AG09309 (cell line): ENCODE results near the gene TRIM10.
A peak's percentile ranks its signal among the peaks of the same experiment; 100 is the strongest.

Experiments used
- DNase-seq: peaks from one replicate; pipeline ENCODE4 v3.0.0-alpha.2; 2010; ENCODE audit warnings: low read depth
- H3K4me3 ChIP-seq: 2 replicates; pipeline ENCODE4 v1.5.1; 2011; ENCODE audit warnings: mild to moderate bottlenecking, low read depth, low read length, moderate library complexity; ENCODE audit not compliant: control insufficient read depth
- TF ChIP-seq, protein P1 (sequence below): IDR thresholded peaks from 2 replicates; pipeline ENCODE4 v1.5.1; 2011; ENCODE audit warnings: mild to moderate bottlenecking, low read depth, low read length, inconsistent platforms; ENCODE audit not compliant: insufficient read depth, control insufficient read depth; ENCODE audit errors: missing control alignments

TRIM10 gene

DNA sequence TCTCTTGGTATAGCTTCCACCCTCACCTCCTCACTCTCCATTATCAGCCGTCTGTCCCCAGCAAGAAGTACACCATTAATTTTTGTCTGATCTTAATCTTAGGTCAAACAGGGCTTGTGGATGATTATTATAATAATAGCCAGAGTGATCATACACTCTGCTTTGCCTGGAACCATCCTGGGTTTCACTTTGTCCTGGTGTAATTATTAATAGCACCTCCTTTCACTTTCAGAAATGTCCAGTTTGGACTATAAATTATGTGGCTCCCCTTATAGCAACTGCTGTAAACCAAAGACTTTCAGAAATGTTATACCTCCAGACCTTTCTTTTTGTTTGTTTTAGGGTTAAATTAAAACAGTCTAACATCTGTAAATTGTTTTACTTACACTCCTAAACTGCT is 47.2 kb downstream of the TRIM10 start:
- TF ChIP-seq, protein P1, sequence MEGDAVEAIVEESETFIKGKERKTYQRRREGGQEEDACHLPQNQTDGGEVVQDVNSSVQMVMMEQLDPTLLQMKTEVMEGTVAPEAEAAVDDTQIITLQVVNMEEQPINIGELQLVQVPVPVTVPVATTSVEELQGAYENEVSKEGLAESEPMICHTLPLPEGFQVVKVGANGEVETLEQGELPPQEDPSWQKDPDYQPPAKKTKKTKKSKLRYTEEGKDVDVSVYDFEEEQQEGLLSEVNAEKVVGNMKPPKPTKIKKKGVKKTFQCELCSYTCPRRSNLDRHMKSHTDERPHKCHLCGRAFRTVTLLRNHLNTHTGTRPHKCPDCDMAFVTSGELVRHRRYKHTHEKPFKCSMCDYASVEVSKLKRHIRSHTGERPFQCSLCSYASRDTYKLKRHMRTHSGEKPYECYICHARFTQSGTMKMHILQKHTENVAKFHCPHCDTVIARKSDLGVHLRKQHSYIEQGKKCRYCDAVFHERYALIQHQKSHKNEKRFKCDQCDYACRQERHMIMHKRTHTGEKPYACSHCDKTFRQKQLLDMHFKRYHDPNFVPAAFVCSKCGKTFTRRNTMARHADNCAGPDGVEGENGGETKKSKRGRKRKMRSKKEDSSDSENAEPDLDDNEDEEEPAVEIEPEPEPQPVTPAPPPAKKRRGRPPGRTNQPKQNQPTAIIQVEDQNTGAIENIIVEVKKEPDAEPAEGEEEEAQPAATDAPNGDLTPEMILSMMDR, result no peak
- no peak overlapping the region for H3K4me3 ChIP-seq
- DNase-seq, result no peak

DNA sequence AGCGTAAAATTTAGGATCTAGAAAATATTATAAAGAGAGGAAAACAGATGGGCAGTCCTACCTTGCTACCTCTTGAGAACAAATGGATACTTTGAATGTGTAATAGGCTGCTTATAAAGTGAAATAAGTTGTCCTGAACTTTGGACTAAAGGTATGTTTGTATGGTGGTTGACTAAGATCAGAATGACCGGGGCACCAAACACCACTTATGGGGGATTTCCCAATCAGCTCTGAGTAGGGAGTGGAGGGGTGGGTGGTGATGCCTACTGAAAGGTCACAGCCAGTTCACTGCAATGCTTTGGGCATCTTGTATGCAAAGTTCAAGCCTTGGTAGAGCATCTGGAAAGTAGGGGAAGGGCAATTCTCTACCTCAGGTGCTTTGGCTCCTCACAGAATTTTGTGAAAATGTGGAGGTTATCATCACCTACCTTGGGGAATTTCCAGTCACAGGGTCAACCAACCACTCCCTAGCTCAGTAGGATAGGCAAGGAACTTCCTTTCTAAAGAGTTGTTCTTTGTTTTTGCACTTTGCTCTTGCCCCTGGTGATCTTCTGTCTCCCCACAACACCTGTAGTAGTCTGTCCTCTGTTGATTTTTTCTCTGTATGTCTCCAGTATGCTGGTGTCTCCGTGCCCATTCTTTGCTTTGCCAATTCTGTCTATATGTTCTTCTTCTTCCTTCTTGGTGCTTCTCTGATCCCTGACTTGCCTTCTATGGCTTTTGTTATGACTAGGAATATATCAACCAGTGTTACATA is 47.8 kb downstream of the TRIM10 start, which contains the start of gene TRIM31:
Gene TRIM31, minus strand, starts transcription at position 88 of the 757 bp plus-strand sequence. CDS start 285 bp downstream, outside the sequence.
- no peak within 1 kb of the TSS for H3K4me3 ChIP-seq
- TF ChIP-seq, protein P1, result no peak

GRCh38 chr6:30112402-30112994 is 48.5 kb downstream of the TRIM10 start:
- TF ChIP-seq, protein P1, result no peak
- DNase-seq, result no peak
- no peak overlapping the region for H3K4me3 ChIP-seq

More for the DNA sequence above, 47.8 kb downstream of the TRIM10 start, which contains the start of gene TRIM31:
- DNase-seq, result no peak

DNA sequence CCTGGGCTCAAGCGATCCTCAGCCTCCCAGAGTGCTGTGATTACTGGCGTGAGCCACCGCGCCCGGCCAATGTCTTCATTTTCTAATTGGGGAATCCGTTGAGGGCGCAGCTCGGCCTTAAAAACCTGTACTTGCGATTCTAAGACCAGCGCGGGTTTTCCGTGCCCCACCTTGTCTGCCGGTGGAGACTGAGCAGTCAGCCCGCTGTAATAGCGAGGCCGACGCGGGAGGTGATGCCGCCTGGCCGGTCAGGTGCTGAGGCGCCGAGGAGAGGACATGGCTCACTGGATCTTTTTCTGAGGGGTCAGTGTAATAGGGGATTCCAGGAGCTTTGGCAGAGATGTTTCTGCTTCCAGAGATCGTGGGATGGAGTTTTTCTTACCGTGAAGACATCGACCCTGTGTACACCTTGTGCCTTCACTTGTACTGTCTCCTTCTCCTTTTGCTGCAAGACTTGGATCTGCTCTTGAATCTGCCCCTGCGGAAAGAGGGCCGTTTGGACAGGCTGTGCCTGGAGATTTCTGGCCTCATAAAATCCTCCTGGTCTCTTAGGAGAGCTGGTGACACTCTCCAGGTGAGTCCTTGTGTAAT is 49.6 kb downstream of the TRIM10 start:
- DNase-seq, result no peak
- no peak overlapping the region for H3K4me3 ChIP-seq
- TF ChIP-seq, protein P1, result no peak

DNA sequence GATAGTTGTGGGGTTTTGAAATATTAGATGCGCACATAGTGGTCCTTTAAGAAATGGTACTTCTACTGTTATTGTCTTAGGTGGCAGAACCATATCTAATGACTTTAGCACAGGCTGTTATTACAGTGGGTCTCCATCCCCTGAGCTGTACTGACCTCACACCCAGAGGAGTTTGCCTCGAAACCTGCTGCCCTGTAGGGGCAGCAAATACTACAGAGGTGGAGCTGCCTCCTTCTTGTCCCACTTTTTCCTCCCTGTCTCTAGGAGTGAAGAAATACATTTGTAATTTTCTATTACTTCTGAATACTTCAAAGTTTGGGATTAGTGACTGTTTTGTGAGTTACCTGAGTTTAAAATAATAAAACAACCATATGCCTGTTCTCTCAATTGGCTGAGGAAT is 56.4 kb downstream of the TRIM10 start:
- no peak overlapping the region for H3K4me3 ChIP-seq
- TF ChIP-seq, protein P1, result no peak
- no peak for DNase-seq

GRCh38 chr6:30103872-30104179 is 57.2 kb downstream of the TRIM10 start:
- TF ChIP-seq, protein P1, result no peak
- no peak for DNase-seq
- H3K4me3 ChIP-seq, result peak overlapping the region; percentile 50
